Stimulated activated CD8-positive, alpha-beta memory T cell treated with anti-CD3 and anti-CD28 coated beads, Interleukin-15, amount 100 ng/mL, for 24 hours (primary cell): ENCODE measurements around the gene SYT10.
"Not testable (repeated sequence)": the region's sequence is repeated elsewhere in the genome, so short reads cannot be mapped to it uniquely, and the experiment has no call there.

Experiments used
- DNase-seq: peaks from one replicate; pipeline ENCODE4 v3.0.0-alpha.2; 2020; ENCODE audit warnings: low read depth

SYT10 gene

GRCh38 chr12:33439587-33440011, at the start of gene SYT10:
SYT10 (minus strand) TSS chr12:33439819; CDS start chr12:33439522, 297 bp downstream.
- no peak for DNase-seq

GRCh38 chr12:33488036-33488435, 48.4 kb upstream of the SYT10 start:
- DNase-seq: no peak

- no peak for DNase-seq
These were observed 46.4 kb upstream of the SYT10 start for GRCh38 chr12:33486058-33486457.

- DNase-seq: no peak
These were observed 44.5 kb upstream of the SYT10 start for GRCh38 chr12:33484161-33484560.

GRCh38 chr12:33480366-33480765, 40.7 kb upstream of the SYT10 start:
- DNase-seq: no peak

GRCh38 chr12:33476058-33476457, 36.4 kb upstream of the SYT10 start:
- DNase-seq: no peak

GRCh38 chr12:33472299-33472698, 32.7 kb upstream of the SYT10 start:
- no peak for DNase-seq

GRCh38 chr12:33455096-33455495, 15.5 kb upstream of the SYT10 start:
- DNase-seq: no peak

- DNase-seq: no peak
These were observed 10.9 kb upstream of the SYT10 start for GRCh38 chr12:33450480-33450879.

GRCh38 chr12:33440477-33440876, 858 bp upstream of the SYT10 start:
- no peak for DNase-seq

- DNase-seq: no peak
These were observed 600 bp downstream of the SYT10 start for GRCh38 chr12:33438851-33439586.

- no peak for DNase-seq
These were observed 1.4 kb downstream of the SYT10 start for GRCh38 chr12:33438025-33438772.

- no peak for DNase-seq
These were observed 2.0 kb downstream of the SYT10 start for GRCh38 chr12:33437598-33437997.

GRCh38 chr12:33432992-33433391, 6.6 kb downstream of the SYT10 start:
- DNase-seq: no peak

- no peak for DNase-seq
These were observed 8.0 kb downstream of the SYT10 start for GRCh38 chr12:33431648-33432047.

- DNase-seq: no peak
These were observed 10.2 kb downstream of the SYT10 start for GRCh38 chr12:33429468-33429867.

GRCh38 chr12:33427071-33427470, 12.5 kb downstream of the SYT10 start:
- DNase-seq: no peak

- DNase-seq: no peak
These were observed 15.9 kb downstream of the SYT10 start for GRCh38 chr12:33423706-33424105.

- DNase-seq: not testable (repeated sequence)
These were observed 27.2 kb downstream of the SYT10 start for GRCh38 chr12:33412410-33412809.

- no peak for DNase-seq
These were observed 56.1 kb downstream of the SYT10 start for GRCh38 chr12:33383503-33383902.

GRCh38 chr12:33376153-33376552, 63.5 kb downstream of the SYT10 start:
- no peak for DNase-seq

- no peak for DNase-seq
These were observed 69.3 kb downstream of the SYT10 start for GRCh38 chr12:33370318-33370717.

GRCh38 chr12:33357181-33357580, 82.4 kb downstream of the SYT10 start:
- no peak for DNase-seq

GRCh38 chr12:33349791-33350190, 89.8 kb downstream of the SYT10 start:
- DNase-seq: no peak
